Mesendoderm (in vitro differentiated cells): ENCODE data around the gene DMRT1.

Experiments used
- DNase-seq: peaks from one replicate; pipeline ENCODE4 v3.0.0; 2013
- H2AK5ac ChIP-seq: 2 replicates; pipeline ENCODE4 v1.6.1; 2013; ENCODE audit warnings: low read length, inconsistent platforms
- H2BK120ac ChIP-seq: 2 replicates; pipeline ENCODE4 v1.6.1; 2013; ENCODE audit warnings: low read depth, mild to moderate bottlenecking, low read length, moderate library complexity, mixed read lengths
- H2BK15ac ChIP-seq: replicated peaks from 2 replicates; pipeline ENCODE4 v1.6.1; 2013; ENCODE audit warnings: low read depth, mild to moderate bottlenecking, moderate library complexity
- H2BK5ac ChIP-seq: 2 replicates; pipeline ENCODE4 v1.6.1; 2013; ENCODE audit warnings: low read length, inconsistent platforms
- H3K18ac ChIP-seq: 2 replicates; pipeline ENCODE4 v1.6.1; 2013; ENCODE audit warnings: mild to moderate bottlenecking, low read length, mixed read lengths
- H3K23ac ChIP-seq: one replicate; pipeline ENCODE4 v1.6.1; 2013; ENCODE audit warnings: low read length
- H3K27ac ChIP-seq: 2 replicates; pipeline ENCODE4 v1.5.1; 2013; ENCODE audit warnings: low read depth, mild to moderate bottlenecking, inconsistent platforms, low read length, moderate library complexity
- H3K27me3 ChIP-seq: 2 replicates; pipeline ENCODE4 v1.6.1; 2013; ENCODE audit warnings: low read length, control low read depth, mild to moderate bottlenecking, inconsistent platforms; ENCODE audit not compliant: insufficient read depth, poor library complexity
- H3K36me3 ChIP-seq: 2 replicates; pipeline ENCODE4 v1.6.1; 2013; ENCODE audit warnings: low read length, inconsistent platforms; ENCODE audit not compliant: control insufficient read depth, insufficient read depth
- H3K4ac ChIP-seq: one replicate; pipeline ENCODE4 v1.6.1; 2013; ENCODE audit warnings: low read depth, mild to moderate bottlenecking, low read length, moderate library complexity
- H3K4me1 ChIP-seq: 2 replicates; pipeline ENCODE4 v1.6.1; 2013; ENCODE audit warnings: low read depth, low read length, inconsistent platforms; ENCODE audit not compliant: control insufficient read depth
- H3K4me2 ChIP-seq: 2 replicates; pipeline ENCODE4 v1.6.1; 2013; ENCODE audit warnings: low read length
- H3K4me3 ChIP-seq: 2 replicates; pipeline ENCODE4 v1.5.1; 2013; ENCODE audit warnings: mild to moderate bottlenecking, low read length
- H3K56ac ChIP-seq: one replicate; pipeline ENCODE4 v1.6.1; 2013; ENCODE audit warnings: low read length
- H3K79me1 ChIP-seq: 2 replicates; pipeline ENCODE4 v1.6.1; 2013; ENCODE audit warnings: low read length, inconsistent platforms
- H3K79me2 ChIP-seq: 2 replicates; pipeline ENCODE4 v1.6.1; 2013; ENCODE audit warnings: mild to moderate bottlenecking, low read length; ENCODE audit not compliant: control insufficient read depth, insufficient read depth
- H3K9ac ChIP-seq: 2 replicates; pipeline ENCODE4 v1.6.1; 2013; ENCODE audit warnings: low read length, inconsistent platforms
- H4K5ac ChIP-seq: one replicate; pipeline ENCODE4 v1.6.1; 2013; ENCODE audit warnings: low read length
- H4K8ac ChIP-seq: one replicate; pipeline ENCODE4 v1.6.1; 2013; ENCODE audit warnings: low read depth, mild to moderate bottlenecking, control low read depth, low read length, moderate library complexity
- whole genome bisulfite sequencing: extraction: QIAGEN DNeasy Blood & Tissue Kit; methylation state at CpG from one replicate; pipeline ENCODE4 v1.1.7; 2013; ENCODE audit warnings: low lambda C conversion rate, missing lambda C conversion rate; ENCODE audit not compliant: insufficient coverage; ENCODE audit errors: extremely low coverage; 5-methylcytosine and 5-hydroxymethylcytosine counted together

The DMRT1 gene

GRCh38 chr9:926976-927375 lies 85.5 kb downstream of the DMRT1 start:
- no peak overlapping the region for H4K5ac ChIP-seq
- H3K4me2 ChIP-seq, result no peak overlapping the region

GRCh38 chr9:928363-929042 lies 87.0 kb downstream of the DMRT1 start:
- Histone ChIP-seq H4K5ac (no peak overlapping the region), H3K79me1 (no peaks in the 10 kb centered on the region), H3K27ac (no peak overlapping the region), H3K4me3 (no peak overlapping the region), H3K4me1 (no peaks in the 10 kb centered on the region), H3K36me3 (no peaks in the 10 kb centered on the region), H3K18ac (no peak overlapping the region), H3K9ac (no peak overlapping the region), H3K4ac (no peak overlapping the region), H2BK5ac (no peak overlapping the region), H2AK5ac (no peak overlapping the region), H3K23ac (no peak overlapping the region), H3K27me3 (no peaks in the 10 kb centered on the region), H2BK15ac (no peak overlapping the region), H3K56ac (no peak overlapping the region), H4K8ac (no peak overlapping the region), H3K79me2 (no peaks in the 10 kb centered on the region), H3K4me2 (no peak overlapping the region), H2BK120ac (no peak overlapping the region)
- WGBS, result no CpG with 5 or more reads among the region's 6 CpGs
- DNase-seq, result peak; percentile 84

More at GRCh38 chr9:926976-927375, 85.5 kb downstream of the DMRT1 start:
- no peak overlapping the region for H3K4me3 ChIP-seq
- H2BK5ac ChIP-seq, result no peak overlapping the region
- no peak overlapping the region for H2BK120ac ChIP-seq
- H3K18ac ChIP-seq, result no peak overlapping the region
- no peaks in the 10 kb centered on the region for H3K79me1 ChIP-seq
- no peak overlapping the region for H3K27ac ChIP-seq
- H3K23ac ChIP-seq, result no peak overlapping the region
- no peaks in the 10 kb centered on the region for H3K36me3 ChIP-seq
- no peak for DNase-seq
- H3K4me1 ChIP-seq, result no peaks in the 10 kb centered on the region
- H4K8ac ChIP-seq, result no peak overlapping the region
- H2BK15ac ChIP-seq, result no peak overlapping the region
- H3K79me2 ChIP-seq, result no peaks in the 10 kb centered on the region
- no peak overlapping the region for H3K9ac ChIP-seq
- no CpG with 5 or more reads among the region's 8 CpGs for WGBS
- no peak overlapping the region for H3K56ac ChIP-seq
- no peaks in the 10 kb centered on the region for H3K27me3 ChIP-seq
- no peak overlapping the region for H2AK5ac ChIP-seq
- H3K4ac ChIP-seq, result no peak overlapping the region

GRCh38 chr9:929719-930118 lies 88.2 kb downstream of the DMRT1 start:
- Histone ChIP-seq H2BK5ac (no peak overlapping the region), H3K36me3 (no peaks in the 10 kb centered on the region), H3K9ac (no peak overlapping the region), H3K27ac (no peak overlapping the region), H3K4me2 (no peak overlapping the region), H4K8ac (no peak overlapping the region), H3K79me1 (no peaks in the 10 kb centered on the region), H4K5ac (no peak overlapping the region), H2AK5ac (no peak overlapping the region), H3K23ac (no peak overlapping the region), H3K18ac (no peak overlapping the region), H3K4ac (no peak overlapping the region), H3K27me3 (no peaks in the 10 kb centered on the region), H3K4me3 (no peak overlapping the region), H3K4me1 (no peaks in the 10 kb centered on the region), H3K79me2 (no peaks in the 10 kb centered on the region), H2BK15ac (no peak overlapping the region), H2BK120ac (no peak overlapping the region), H3K56ac (no peak overlapping the region)
- WGBS, result no CpG with 5 or more reads among the region's 4 CpGs
- no peak for DNase-seq

- Histone ChIP-seq H3K56ac (no peak overlapping the region), H3K79me2 (no peaks in the 10 kb centered on the region), H4K5ac (no peak overlapping the region), H3K23ac (no peak overlapping the region), H2BK5ac (no peak overlapping the region), H4K8ac (no peak overlapping the region), H3K4ac (no peak overlapping the region), H3K79me1 (no peaks in the 10 kb centered on the region), H3K9ac (no peak overlapping the region), H3K27me3 (no peaks in the 10 kb centered on the region), H3K18ac (no peak overlapping the region), H3K4me1 (no peaks in the 10 kb centered on the region), H3K4me2 (no peak overlapping the region), H2AK5ac (no peak overlapping the region), H3K27ac (no peak overlapping the region), H2BK15ac (no peak overlapping the region), H3K36me3 (no peaks in the 10 kb centered on the region), H3K4me3 (no peak overlapping the region), H2BK120ac (no peak overlapping the region)
- DNase-seq, result no peak
- WGBS, result no CpG with 5 or more reads among the region's 4 CpGs
Observed at GRCh38 chr9:933356-933755, 91.9 kb downstream of the DMRT1 start.

GRCh38 chr9:935348-935965 lies 94.0 kb downstream of the DMRT1 start:
- Histone ChIP-seq H3K79me1 (no peaks in the 10 kb centered on the region), H3K27me3 (no peaks in the 10 kb centered on the region), H3K23ac (no peak overlapping the region), H4K8ac (no peak overlapping the region), H4K5ac (no peak overlapping the region), H2BK15ac (no peak overlapping the region), H3K18ac (no peak overlapping the region), H3K9ac (no peak overlapping the region), H3K56ac (no peak overlapping the region), H2BK5ac (no peak overlapping the region), H3K4me3 (no peak overlapping the region), H3K36me3 (no peaks in the 10 kb centered on the region), H3K27ac (no peak overlapping the region), H2AK5ac (no peak overlapping the region), H3K4ac (peak overlapping the region; percentile 4), H3K4me2 (no peak overlapping the region), H3K4me1 (no peaks in the 10 kb centered on the region), H3K79me2 (no peaks in the 10 kb centered on the region), H2BK120ac (no peak overlapping the region)
- DNase-seq, result no peak
- WGBS, result no CpG with 5 or more reads among the region's 10 CpGs
